K562 (cell line): ENCODE measurements around the gene XRCC5. TPM values are rescaled to one million over a fixed set of nuclear protein-coding genes. Genes with fewer than 3 reads are reported as not detected.

Experiments used
- ATAC-seq: fragments of 200-7000 bp; cut with Tn5 transposase; 3 replicates; pipeline ENCODE4 v1.9.1; 2020; ENCODE audit warnings: moderate library complexity
- BruUV-seq: library from RNA; stranded (reverse); fragments of 400-500 nt; replicated peaks from 2 replicates; lab custom pipeline; 2021; lab: Mats Ljungman, UMichigan
- CTCF ChIA-PET: fragments of 300-600 bp; formaldehyde crosslinking; extraction: SDS; loops from one replicate; lab custom pipeline; 2021; ENCODE audit warnings: low intra/inter-chr PET ratio; lab: Yijun Ruan, JAX
- POLR2A ChIA-PET: fragments of 300-600, 350-650 bp; sonication (Branson Sonifier 250); formaldehyde crosslinking; extraction: SDS; loops from one replicate; lab custom pipeline; 2021; ENCODE audit warnings: antibody characterized with exemption, inconsistent platforms; lab: Yijun Ruan, JAX
- DNase-seq, 4 experiments: peaks; one replicate each; pipeline versions ENCODE4 v3.0.0 to v3.0.0-alpha.2; 2011 to 2018; ENCODE audit warnings: low spot score in 3 of 4, mixed read lengths in 3 of 4; ENCODE audit errors: extremely low read depth in 1 of 4
- FAIRE-seq: peaks from 2 replicates; lab custom pipeline; 2011; peaks lifted over from hg19 to GRCh38; lab: Jason Lieb, UNC
- H2AFZ ChIP-seq: 2 replicates; pipeline ENCODE4 v1.6.0; 2011; ENCODE audit warnings: low read depth, low read length, control low read depth, inconsistent platforms
- H3K27ac ChIP-seq: fragments of 200-600 bp; 3 replicates; pipeline ENCODE4 v1.8.0; 2011; ENCODE audit warnings: low read depth, mild to moderate bottlenecking, control low read depth, inconsistent platforms, low read length, moderate library complexity, mixed read lengths; ENCODE audit errors: extremely low read depth
- H3K27me3 ChIP-seq, 2 experiments: fragments of 300-600 bp in 1 of 2; 2 replicates in 1 of 2; 3 replicates in 1 of 2; pipeline versions ENCODE4 v1.6.0 to v1.8.0; 2011; ENCODE audit warnings: inconsistent platforms in 2 of 2, low read length in 2 of 2, mild to moderate bottlenecking in 1 of 2, mixed read lengths in 1 of 2, moderate library complexity in 1 of 2; ENCODE audit not compliant: control insufficient read depth in 2 of 2, insufficient read depth in 2 of 2
- H3K36me3 ChIP-seq: fragments of 300-600 bp; 3 replicates; pipeline ENCODE4 v1.8.0; 2011; ENCODE audit warnings: mild to moderate bottlenecking, low read length, inconsistent platforms; ENCODE audit not compliant: control insufficient read depth, insufficient read depth
- H3K4me1 ChIP-seq, 2 experiments: fragments of 200-600 bp in 1 of 2; replicated peaks in 1 of 2; 2 replicates in 1 of 2; 3 replicates in 1 of 2; pipeline versions ENCODE4 v1.5.1 to v1.8.0; 2011; ENCODE audit warnings: inconsistent platforms in 2 of 2, low read length in 2 of 2, mild to moderate bottlenecking in 1 of 2, mixed read lengths in 1 of 2, moderate library complexity in 1 of 2; ENCODE audit not compliant: control insufficient read depth in 2 of 2, insufficient read depth in 2 of 2
- H3K4me2 ChIP-seq: 2 replicates; pipeline ENCODE4 v1.6.1; 2011; ENCODE audit warnings: low read length, control low read depth, inconsistent platforms, mixed read lengths; ENCODE audit not compliant: insufficient read depth
- H3K4me3 ChIP-seq: fragments of 200-600 bp; sonication (generic), shearing (Covaris generic); 2 replicates; pipeline ENCODE4 v1.5.1; 2016; ENCODE audit warnings: control low read depth, inconsistent platforms
- H3K79me2 ChIP-seq: fragments of 200-600 bp; 3 replicates; pipeline ENCODE4 v1.8.0; 2011; ENCODE audit warnings: low read length, inconsistent platforms; ENCODE audit not compliant: control insufficient read depth, insufficient read depth
- H3K9ac ChIP-seq, 2 experiments: 2 replicates each; pipeline versions ENCODE4 v1.6.0 to v1.6.1; 2011; ENCODE audit warnings: low read depth in 2 of 2, low read length in 2 of 2, control low read depth in 1 of 2, inconsistent platforms in 1 of 2, mild to moderate bottlenecking in 1 of 2, mixed read lengths in 1 of 2; ENCODE audit not compliant: insufficient read depth in 1 of 2
- H3K9me1 ChIP-seq: one replicate; pipeline ENCODE4 v1.6.0; 2011; ENCODE audit warnings: inconsistent platforms, mild to moderate bottlenecking, low read length, moderate library complexity; ENCODE audit not compliant: control insufficient read depth, insufficient read depth
- H3K9me3 ChIP-seq: replicated peaks from 2 replicates; pipeline ENCODE4 v1.5.1; 2011; ENCODE audit warnings: low read depth, low read length, inconsistent platforms; ENCODE audit not compliant: control insufficient read depth, insufficient read depth
- H4K20me1 ChIP-seq: replicated peaks from 2 replicates; pipeline ENCODE4 v1.6.1; 2011; ENCODE audit warnings: low read length, inconsistent platforms, mixed read lengths; ENCODE audit not compliant: control insufficient read depth, insufficient read depth
- ELF2 ChIP-seq: fragments of 250-450 bp; sonication (Bioruptor Pico); IDR thresholded peaks from 2 replicates; pipeline ENCODE4 v1.5.0; 2021; ENCODE audit warnings: mild to moderate bottlenecking
- HMGN3 ChIP-seq: IDR thresholded peaks from 2 replicates; pipeline ENCODE4 v1.6.1; 2011; ENCODE audit warnings: borderline replicate concordance, low read depth, mild to moderate bottlenecking, mixed read lengths, low read length; ENCODE audit not compliant: insufficient read length; ENCODE audit errors: extremely low read depth
- POLR2AphosphoS5 ChIP-seq: IDR thresholded peaks from 2 replicates; pipeline ENCODE4 v1.6.1; 2011; ENCODE audit warnings: mild to moderate bottlenecking, low read depth, low read length, moderate library complexity; ENCODE audit not compliant: control insufficient read depth, insufficient read depth
- SUPT5H ChIP-seq: fragments of 450-650 bp; IDR thresholded peaks from 2 replicates; pipeline ENCODE4 v1.6.1; 2016
- TAF9B ChIP-seq: fragments of 450-650 bp; IDR thresholded peaks from 2 replicates; pipeline ENCODE4 v1.6.1; 2018; ENCODE audit warnings: mild to moderate bottlenecking; ENCODE audit not compliant: partially characterized antibody
- ZFP36 ChIP-seq: fragments of 150-350 bp; IDR thresholded peaks from 2 replicates; pipeline ENCODE4 v1.6.1; 2018; ENCODE audit warnings: low read length, low read depth; ENCODE audit not compliant: partially characterized antibody
- ZNF551 ChIP-seq: fragments of 250-450 bp; sonication (Bioruptor Pico); IDR thresholded peaks from 2 replicates; pipeline ENCODE4 v1.5.0; 2021; ENCODE audit warnings: mild to moderate bottlenecking, moderate library complexity
- WGBS: fragments of 100-300 bp; shearing (Covaris generic); methylation state at CpG from one replicate; pipeline ENCODE4 v1.1.6; 2016; ENCODE audit warnings: low coverage, mixed read lengths; ENCODE audit not compliant: insufficient coverage; ENCODE audit errors: missing lambda C conversion rate; 5-methylcytosine and 5-hydroxymethylcytosine counted together
- in situ Hi-C: fragments of 300-500 bp; cut with MboI; formaldehyde crosslinking; loops from 4 replicates; pipeline ENCODE4 v1.15.0; 2018; ENCODE audit warnings: inconsistent platforms, mixed read lengths
- intact Hi-C: fragments of 100-400 bp; cut with micrococcal nuclease; formaldehyde crosslinking; loops from 2 replicates; pipeline ENCODE4 v1.14.2; 2022
- polyA plus RNA-seq, 8 experiments: library from polyadenylated mRNA; depleted of rRNA in 4 of 8; stranded (reverse) in 5 of 8; unstranded in 3 of 8; fragments of >200 nt; fragmentation: Nextera tagmentation in 2 of 8; fragmentation: Illumina TruSeq in 1 of 8; extraction: Ambion mirVana in 2 of 8; extraction: Trizol in 1 of 8; gene quantifications; 2 replicates each; pipeline versions ENCODE4 v1.2.1 to v1.2.3, GENCODE V29; 2011 to 2014; ENCODE audit warnings: inconsistent platforms in 1 of 8, missing spikeins in 1 of 8
- total RNA-seq, 7 experiments: library from RNA; depleted of rRNA in 6 of 7; stranded (reverse); fragments of >200 nt in 6 of 7; fragmentation: Illumina TruSeq in 2 of 7; extraction: Trizol in 2 of 7; gene quantifications; 2 replicates each; pipeline versions ENCODE4 v1.2.1 to v1.2.3, GENCODE V29; 2011 to 2021; ENCODE audit warnings: low replicate concordance in 1 of 7
- TF ChIP-seq, protein P1 (sequence below): fragments of 450-650 bp; IDR thresholded peaks from 2 replicates; pipeline ENCODE4 v1.7.0; 2016; ENCODE audit warnings: borderline replicate concordance
- TF ChIP-seq, protein P2 (sequence below), 2 experiments: fragments of 450-650 bp; IDR thresholded peaks; 2 replicates each; pipeline ENCODE4 v1.6.1; 2016

The XRCC5 gene
- total and polyA plus RNA-seq, 9 of the 15 experiments (the other 6 are each of a cell fraction or from before 2014, with no cell fraction given) = 168 to 551 (median 297) TPM

DNA sequence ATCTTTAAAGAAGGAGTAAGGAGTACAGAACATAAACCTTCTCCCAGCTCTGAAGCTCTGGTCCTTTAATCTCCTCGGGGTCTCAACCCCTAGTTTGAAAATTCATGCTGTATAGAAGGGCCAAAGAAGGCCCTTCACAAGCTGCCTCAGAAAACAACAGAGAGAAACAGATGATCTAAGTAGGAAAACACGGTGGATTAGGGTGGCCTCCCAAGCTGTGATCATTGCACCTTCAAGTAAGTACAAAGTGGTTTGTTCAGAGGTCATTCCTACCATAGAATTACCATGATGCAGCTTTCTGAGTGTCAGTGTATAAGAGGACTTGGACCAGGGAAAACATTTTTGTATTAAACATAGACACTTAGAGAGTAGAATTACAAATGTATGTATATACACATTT is 16.5 kb upstream of the XRCC5 start:
- BruUV-seq = no TSS peak
- TF ChIP-seq ZNF551 (CRISPR knock-in tag) = no peak
- TF ChIP-seq ZFP36 = no peak
- TF ChIP-seq, all 486 proteins: peak for 0
- no peaks in the 10 kb centered on the region for H3K79me2 ChIP-seq
- POLR2A ChIA-PET = interaction anchor here (1.0 kb wide), 1 partner anchor 11 kb away, joined by 4 read pairs; the partner anchor contains the start of genes PECR and TMEM169
- no peak overlapping the region for H3K27ac ChIP-seq
- H3K36me3 ChIP-seq = no peaks in the 10 kb centered on the region
- H4K20me1 ChIP-seq = no peaks in the 10 kb centered on the region
- in situ Hi-C loops (no loop called here), intact Hi-C loops (no loop called here)
- no peaks in the 10 kb centered on the region for H3K9me3 ChIP-seq
- no peak overlapping the region for H2AFZ ChIP-seq
- ATAC-seq (no peak), DNase-seq (no peak), FAIRE-seq (no peak)
- H3K4me2 ChIP-seq = no peak overlapping the region
- no peaks in the 10 kb centered on the region for H3K4me1 ChIP-seq
- H3K27me3 ChIP-seq = no peaks in the 10 kb centered on the region
- no peak overlapping the region for H3K4me3 ChIP-seq
- CTCF ChIA-PET = no interaction called here
- H3K9ac ChIP-seq = no peak overlapping the region
- 0% methylated on average over 2 of the region's 2 CpGs for WGBS
- H3K9me1 ChIP-seq = no peaks in the 10 kb centered on the region

DNA sequence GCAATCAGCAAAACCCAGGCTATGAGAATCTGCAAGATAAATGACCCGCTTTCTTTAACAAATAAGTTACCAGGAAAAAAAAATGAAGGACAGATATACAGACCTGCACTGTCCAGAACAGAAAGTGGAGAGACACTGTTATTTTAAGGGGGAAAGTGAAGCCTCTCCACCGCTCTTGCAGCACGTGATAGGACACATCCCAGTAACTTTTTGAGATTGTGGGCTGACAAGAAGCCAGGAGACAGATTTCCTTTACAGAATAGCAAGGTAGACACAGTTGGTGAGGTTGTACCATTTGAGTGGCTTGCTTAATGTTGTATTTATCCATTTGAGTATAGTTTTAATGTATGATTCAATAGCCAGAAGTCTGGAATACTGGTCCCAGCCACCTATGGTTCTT is 14.4 kb upstream of the XRCC5 start:
- no peaks in the 10 kb centered on the region for H3K79me2 ChIP-seq
- no peak for ATAC-seq
- intact Hi-C loops (no loop called here), in situ Hi-C loops (no loop called here)
- H3K27me3 ChIP-seq = no peaks in the 10 kb centered on the region
- H4K20me1 ChIP-seq = no peaks in the 10 kb centered on the region
- H3K9me1 ChIP-seq = no peaks in the 10 kb centered on the region
- H3K36me3 ChIP-seq = no peaks in the 10 kb centered on the region
- H3K9ac ChIP-seq = no peak overlapping the region
- no peaks in the 10 kb centered on the region for H3K4me1 ChIP-seq
- no peak for FAIRE-seq
- 15% methylated on average over 3 of the region's 3 CpGs for WGBS
- ChIA-PET POLR2A (interaction anchor here (1.2 kb wide), 1 partner anchor 13 kb away, joined by 4 read pairs; no protein-coding TSS in a partner anchor), CTCF (no interaction called here)
- DNase-seq = no peak
- TF ChIP-seq POLR2AphosphoS5 (no peak), TAF9B (no peak), SUPT5H (no peak), ELF2 (CRISPR knock-in tag) (no peak), HMGN3 (no peak)
- TF ChIP-seq, protein P1, sequence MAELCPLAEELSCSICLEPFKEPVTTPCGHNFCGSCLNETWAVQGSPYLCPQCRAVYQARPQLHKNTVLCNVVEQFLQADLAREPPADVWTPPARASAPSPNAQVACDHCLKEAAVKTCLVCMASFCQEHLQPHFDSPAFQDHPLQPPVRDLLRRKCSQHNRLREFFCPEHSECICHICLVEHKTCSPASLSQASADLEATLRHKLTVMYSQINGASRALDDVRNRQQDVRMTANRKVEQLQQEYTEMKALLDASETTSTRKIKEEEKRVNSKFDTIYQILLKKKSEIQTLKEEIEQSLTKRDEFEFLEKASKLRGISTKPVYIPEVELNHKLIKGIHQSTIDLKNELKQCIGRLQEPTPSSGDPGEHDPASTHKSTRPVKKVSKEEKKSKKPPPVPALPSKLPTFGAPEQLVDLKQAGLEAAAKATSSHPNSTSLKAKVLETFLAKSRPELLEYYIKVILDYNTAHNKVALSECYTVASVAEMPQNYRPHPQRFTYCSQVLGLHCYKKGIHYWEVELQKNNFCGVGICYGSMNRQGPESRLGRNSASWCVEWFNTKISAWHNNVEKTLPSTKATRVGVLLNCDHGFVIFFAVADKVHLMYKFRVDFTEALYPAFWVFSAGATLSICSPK = no peak
- TF ChIP-seq, protein P2, sequence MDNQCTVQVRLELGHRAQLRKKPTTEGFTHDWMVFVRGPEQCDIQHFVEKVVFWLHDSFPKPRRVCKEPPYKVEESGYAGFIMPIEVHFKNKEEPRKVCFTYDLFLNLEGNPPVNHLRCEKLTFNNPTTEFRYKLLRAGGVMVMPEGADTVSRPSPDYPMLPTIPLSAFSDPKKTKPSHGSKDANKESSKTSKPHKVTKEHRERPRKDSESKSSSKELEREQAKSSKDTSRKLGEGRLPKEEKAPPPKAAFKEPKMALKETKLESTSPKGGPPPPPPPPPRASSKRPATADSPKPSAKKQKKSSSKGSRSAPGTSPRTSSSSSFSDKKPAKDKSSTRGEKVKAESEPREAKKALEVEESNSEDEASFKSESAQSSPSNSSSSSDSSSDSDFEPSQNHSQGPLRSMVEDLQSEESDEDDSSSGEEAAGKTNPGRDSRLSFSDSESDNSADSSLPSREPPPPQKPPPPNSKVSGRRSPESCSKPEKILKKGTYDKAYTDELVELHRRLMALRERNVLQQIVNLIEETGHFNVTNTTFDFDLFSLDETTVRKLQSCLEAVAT (IDR thresholded peaks at IDR 0.05) = no peak
- no TSS peak for BruUV-seq
- no peak overlapping the region for H3K4me3 ChIP-seq
- no peak overlapping the region for H3K4me2 ChIP-seq
- H2AFZ ChIP-seq = no peak overlapping the region
- H3K9me3 ChIP-seq = no peaks in the 10 kb centered on the region
- no peak overlapping the region for H3K27ac ChIP-seq
